GM19372 (cell line): ENCODE data around the gene NAA10.

Experiments
- ATAC-seq: cut with Tn5 transposase; IDR thresholded peaks from one replicate; pipeline ENCODE4 v1.9.1; 2021; ENCODE audit warnings: mild to moderate bottlenecking, low read depth, moderate library complexity; ENCODE audit not compliant: unreplicated experiment

NAA10 gene

GRCh38 chrX:153967536-153968224, 32.8 kb upstream of the NAA10 start:
- ATAC-seq: no peak

- ATAC-seq: no peak
Observed at GRCh38 chrX:153966841-153967535, 32.2 kb upstream of the NAA10 start.

DNA sequence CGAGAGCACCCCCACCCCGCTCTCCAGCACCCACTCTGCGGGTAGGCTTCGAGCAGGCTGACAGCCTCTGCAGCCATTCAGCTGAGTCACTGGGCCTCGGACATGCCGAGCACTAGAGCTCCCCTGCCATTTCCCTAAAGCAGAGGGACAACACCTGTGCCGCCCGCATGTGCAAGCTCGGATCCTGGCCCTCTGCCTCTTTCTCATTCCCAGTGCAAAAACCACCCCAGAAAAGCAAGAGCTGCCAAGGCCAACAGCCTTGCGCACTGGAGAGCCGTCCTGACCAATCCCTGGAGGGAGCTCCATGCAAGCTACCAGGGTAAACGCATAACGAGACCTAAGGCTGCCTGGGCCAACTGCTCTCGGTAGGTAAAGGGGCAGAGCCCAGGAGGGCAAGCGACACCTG, 31.4 kb upstream of the NAA10 start:
- no peak for ATAC-seq

GRCh38 chrX:153965406-153965805, 30.6 kb upstream of the NAA10 start:
- ATAC-seq: no peak

DNA sequence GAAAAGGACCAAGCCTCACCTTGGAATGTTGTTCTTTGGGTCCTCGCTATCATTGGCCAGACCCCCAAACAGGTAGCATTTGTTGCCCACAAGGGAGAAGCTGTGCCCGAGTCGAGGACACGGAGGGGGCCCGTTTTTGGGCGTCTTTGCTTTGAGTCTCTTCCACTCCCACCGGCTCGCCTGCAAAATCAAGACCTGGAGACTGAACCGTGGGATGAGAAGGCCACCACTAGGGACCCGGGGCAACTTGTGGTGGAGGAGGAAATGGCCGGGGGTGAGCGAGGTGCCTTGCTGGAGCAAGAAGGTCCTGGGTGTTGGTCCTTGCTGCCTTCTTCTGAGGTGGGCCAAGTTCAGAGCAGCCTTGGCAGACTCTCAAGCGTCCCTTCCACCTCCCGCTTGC, 29.3 kb upstream of the NAA10 start:
- no peak for ATAC-seq

GRCh38 chrX:153963546-153963945, 28.7 kb upstream of the NAA10 start:
- ATAC-seq: no peak

DNA sequence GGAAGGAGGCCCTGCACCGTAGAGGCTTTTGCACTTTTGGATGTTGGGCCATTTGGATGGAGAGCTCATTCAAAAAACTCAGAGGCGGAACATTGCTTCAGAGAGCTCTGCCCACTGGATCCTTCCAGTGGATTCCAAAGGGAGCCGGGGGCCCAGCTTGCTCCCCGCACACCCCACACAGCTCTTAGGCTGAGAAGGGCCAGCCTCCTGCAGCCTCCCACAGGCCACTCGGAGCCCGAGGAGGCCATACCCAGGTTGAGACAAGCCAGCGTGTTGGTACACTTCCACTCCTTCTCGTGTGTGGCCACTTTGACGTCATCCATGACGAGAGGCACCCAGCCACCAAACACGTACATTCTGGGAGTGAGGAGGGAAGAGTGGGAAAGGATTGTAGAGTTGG, 26.5 kb upstream of the NAA10 start:
- ATAC-seq: no peak

DNA sequence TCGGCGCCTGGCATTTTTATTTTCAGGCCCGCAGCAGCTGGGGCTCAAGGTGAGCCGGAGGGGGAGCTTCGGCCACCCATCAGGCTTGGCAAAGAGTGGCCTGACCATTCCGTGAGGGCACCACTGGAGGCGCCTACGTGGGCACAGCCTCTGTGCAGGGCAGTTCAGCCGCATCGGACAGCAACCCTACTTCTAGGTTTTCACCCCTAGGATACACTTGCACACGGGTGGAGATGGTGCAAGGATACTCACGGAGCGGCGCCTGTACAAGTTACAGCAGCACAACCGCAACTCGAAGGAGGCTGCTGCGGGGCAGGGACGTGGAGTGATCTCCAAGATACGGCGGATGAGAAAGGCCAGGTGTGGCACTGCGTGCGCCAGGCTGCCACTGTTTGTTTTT, 25.9 kb upstream of the NAA10 start:
- ATAC-seq: no peak

GRCh38 chrX:153960077-153960476, 25.2 kb upstream of the NAA10 start:
- ATAC-seq: no peak

DNA sequence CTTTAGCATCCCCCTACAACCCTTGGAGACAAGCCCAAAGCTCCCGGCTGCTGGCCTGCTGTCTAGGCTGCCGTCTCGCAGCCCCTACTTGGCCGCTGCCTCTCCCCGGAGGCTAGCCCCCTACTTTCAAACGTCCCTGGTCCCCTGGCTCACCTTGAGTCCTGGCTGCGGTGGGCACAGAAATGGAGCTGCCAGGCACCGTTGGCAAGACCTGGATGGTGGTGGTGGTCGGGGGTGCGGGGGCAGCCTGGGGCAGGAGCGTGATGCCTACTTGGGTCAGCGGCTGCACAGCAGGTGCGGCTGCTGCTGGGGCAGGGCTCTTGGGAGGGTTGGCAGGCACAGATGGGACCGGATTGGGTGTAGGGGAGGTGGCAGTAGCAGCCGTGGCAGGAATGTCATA, 24.8 kb upstream of the NAA10 start:
- no peak for ATAC-seq

DNA sequence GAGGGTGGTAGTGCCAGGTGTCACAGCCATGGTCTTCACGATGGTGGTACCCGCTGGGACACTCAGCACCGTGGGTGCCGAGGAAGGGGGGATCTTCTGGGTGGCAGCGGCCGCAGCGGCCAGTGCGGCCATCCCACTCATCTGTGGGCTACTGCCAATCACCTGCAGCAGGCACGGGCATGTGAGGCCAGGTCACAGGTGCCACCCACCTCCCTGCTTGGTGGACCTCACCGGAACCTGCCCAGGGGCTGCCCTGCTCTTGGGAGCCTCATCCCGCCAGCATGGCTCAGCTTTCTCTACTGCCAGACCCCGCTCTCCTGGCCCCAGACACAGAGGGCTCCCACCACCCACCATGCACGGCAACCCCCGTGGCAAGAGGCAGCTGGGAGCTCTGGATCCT, 23.8 kb upstream of the NAA10 start:
- no peak for ATAC-seq

- ATAC-seq: no peak
Observed at GRCh38 chrX:153957224-153957623, 22.4 kb upstream of the NAA10 start.

DNA sequence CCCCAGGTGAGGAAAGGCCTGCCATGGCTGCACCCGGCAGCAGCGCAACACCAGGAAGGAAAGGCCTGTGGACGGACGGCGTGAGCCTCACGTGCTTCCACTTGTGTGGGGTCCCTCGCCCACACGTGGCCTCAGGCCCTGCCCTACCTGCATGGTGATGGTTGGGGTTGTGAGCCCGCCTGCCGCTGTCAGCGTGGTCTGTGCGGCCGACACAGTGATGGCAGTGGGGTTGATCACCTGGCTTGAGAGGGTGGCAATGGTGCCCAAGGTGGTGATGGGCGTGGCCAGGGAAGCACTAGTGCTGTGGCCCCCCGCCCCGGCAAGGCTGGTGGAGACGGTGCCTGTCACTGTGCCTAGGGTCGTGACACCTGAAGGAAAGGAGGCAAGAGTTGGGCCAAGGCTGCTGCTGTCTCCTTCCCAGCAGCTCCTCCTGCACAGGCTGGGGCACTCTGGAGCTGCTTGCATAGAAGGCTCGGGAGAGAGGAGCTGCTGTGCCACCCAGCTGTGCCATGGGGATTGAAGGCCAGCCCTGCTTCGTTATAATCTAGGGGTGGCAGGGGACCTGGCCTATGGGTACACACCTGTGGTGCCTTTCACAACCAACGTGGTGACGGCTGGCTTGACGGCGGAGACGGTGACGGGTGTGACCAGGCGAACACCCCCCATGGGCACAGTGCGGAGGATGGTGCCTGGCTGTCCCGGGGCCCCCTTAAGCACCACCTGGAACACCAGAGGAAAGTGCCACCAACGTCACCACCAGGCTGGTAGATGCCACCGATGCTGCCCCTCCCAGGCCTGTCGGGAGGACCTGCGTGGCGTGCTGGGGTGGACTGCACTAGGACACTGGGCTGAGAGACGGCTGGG, 21.4 kb upstream of the NAA10 start:
- ATAC-seq: no peak

DNA sequence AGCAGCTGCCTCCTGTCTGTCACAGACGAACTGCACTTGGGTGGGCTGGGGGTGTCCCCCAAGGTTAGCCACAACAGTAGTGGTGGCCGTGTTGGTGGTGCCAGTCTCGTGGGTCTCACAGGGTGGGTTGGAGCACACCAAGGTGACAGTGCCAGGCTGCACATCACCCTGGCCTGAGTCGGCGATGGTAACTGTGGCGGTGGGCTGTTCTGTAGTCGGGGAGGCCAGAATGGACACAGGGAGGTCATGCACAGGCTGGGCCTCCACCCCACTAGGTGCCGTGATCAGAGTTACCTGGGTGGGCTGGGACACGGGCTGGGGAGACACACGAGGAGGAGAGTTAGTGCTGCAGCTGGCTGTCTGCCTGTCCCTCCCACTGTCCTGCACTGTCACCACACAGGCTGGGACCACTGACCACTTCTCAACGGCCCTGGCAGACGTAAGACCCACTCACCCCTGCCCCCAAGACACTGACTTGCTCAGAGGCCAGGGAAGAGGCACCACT, 20.4 kb upstream of the NAA10 start:
- no peak for ATAC-seq

DNA sequence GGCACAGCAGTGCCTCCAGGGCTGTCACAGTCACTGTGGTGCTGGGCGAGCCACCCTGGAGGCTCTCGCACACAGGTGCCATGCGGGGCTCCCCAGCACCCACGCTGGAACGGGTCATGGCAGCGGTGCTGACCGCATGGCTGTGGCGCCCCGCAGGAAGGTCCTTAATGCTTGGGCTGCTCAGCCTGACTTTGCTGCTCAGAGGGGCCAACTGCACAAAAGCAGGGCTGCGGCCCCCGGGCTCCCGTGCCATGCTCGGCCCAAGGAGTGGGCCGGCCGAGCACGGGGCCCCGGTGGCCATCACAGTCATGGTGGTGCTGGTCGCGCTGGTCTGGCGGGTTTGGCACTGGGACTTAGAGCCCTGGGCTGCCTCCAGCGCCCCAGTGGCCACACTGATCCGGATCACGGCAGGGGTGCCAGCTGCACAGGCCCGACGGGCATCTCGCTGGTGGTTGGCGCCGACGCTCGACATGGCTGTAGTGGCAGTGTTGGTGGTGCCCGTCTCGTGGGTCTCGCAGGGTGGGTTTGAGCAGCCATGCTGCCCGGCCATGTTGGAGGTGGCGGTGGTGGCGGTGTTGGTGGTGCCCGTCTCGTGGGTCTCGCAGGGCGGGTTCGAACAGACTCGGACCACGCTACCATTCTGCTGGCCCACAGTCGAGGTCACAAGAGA, 19.9 kb upstream of the NAA10 start:
- ATAC-seq: no peak

- ATAC-seq: no peak
Observed at GRCh38 chrX:153953892-153954557, 19.2 kb upstream of the NAA10 start.

DNA sequence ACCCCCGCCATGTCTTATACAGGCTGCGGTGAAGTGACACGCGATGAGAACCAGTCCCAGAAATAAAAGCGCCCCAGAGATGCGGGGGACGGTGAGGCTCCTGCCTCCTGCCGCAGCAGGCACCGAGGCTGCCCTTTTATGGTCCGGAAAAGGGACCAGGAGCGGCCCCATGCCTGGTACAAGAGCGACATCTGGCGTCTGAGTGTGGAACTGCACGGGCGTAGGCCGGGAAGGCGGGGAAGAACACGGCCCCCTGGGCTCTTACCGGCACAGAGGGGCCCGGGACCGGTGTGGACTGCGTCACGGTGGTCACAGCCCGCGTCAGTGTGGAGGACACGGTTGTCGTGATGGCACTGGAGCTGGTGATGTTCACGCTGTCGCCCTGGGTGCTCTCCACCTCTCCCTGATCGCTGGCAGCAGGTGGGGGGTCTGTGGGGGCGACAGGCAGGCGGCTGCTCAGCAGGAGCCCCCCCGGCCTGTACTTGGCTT, 18.5 kb upstream of the NAA10 start:
- ATAC-seq: no peak

DNA sequence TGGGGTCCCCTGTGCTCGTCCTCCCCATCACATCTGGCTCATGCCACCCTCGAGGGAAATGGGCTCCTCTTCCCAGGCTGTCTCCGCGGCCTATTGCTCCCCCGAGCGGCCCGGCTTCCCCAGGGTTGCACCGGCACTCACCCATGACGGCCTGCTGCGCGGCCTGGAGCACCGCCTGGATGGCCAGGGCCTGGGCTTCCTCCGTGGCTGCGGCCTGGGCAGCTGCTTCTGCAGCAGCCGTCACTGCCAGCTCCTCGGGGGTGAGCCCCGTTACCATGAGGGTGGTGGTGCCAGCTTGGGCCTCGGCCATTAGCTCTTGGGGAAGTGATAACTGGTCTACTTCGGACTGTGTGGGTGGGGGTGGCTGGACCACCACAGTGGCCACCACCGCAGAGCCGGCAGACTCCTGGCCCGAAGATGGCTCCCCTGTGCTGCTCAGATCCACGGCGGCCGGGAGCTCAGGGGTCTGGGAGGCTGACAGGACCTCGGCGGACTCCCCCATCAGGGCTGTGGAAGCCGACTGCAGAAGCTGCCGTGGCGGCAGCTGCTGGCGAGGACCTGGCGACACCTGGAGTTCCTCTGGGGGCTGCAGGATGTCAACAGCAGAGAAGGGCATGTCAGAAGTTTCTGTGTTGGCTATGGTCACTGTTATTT, 17.7 kb upstream of the NAA10 start:
- ATAC-seq: no peak

DNA sequence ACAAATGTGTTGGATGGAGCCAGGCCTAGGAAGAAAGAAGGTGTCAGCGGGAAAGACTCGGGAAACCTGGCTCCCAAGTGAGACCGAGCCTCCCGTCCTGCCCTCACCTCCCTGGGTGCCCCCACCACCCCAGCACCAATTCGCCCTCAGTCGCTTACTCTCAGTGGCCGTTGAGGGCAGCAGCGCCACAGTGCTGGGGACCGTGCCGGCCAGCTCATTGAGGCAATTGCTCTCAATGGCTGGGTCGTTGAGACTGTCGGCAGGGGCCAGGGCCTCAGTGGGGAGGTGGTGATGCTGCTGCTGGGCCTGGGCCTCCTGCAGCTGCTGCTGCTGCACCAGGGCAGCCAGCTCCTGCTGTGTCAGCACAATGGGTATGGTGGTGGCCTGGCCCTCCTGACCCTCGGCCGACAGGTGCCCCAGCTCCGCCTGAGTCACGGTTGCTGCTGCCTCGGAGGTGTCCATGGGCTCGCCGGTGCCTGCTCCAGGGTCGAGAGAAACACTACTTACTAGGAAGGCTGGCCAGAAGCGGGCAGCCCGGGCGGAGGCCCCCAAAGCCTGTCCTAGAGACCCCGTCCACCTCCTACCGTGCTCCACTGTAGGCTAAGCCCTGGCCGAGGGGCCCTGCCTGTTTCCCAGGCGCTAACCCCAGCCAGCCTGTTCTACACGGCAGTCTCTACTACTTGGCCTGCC, 17.0 kb upstream of the NAA10 start:
- no peak for ATAC-seq
